Measurements from ENCODE around the gene CTXND1. TPM values are rescaled to one million over a fixed set of nuclear protein-coding genes. Genes with fewer than 3 reads are reported as not detected.

CTXND1 gene
- total RNA-seq, 4 donors from 2014 or later, result 0.07 to 0.09 TPM; not detected in 2

DNA sequence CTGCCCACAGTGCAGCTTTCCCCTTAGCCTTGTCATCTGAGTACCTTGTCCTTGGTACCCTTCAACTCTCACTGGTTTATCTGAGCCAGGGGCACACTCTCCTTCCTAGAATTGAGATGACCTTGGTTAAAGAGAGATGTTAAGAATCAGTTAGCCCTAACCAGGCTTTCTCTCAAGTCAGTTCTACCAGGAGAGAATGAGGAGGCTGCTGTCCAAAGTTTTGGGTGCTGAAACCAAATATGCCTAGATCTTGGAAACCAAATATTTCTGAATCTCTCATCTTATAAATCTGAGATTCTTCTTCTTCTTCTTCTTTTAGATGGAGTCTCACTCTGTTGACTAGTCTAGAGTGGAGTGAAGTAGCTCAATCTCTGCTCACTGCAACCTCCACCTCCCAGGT, 12.0 kb upstream of the CTXND1 start:
- no peak overlapping the region for H3K4me3 ChIP-seq
- intact Hi-C loops (cut with DNase I; ENCODE audit: low total_unique reads), result no loop called here

DNA sequence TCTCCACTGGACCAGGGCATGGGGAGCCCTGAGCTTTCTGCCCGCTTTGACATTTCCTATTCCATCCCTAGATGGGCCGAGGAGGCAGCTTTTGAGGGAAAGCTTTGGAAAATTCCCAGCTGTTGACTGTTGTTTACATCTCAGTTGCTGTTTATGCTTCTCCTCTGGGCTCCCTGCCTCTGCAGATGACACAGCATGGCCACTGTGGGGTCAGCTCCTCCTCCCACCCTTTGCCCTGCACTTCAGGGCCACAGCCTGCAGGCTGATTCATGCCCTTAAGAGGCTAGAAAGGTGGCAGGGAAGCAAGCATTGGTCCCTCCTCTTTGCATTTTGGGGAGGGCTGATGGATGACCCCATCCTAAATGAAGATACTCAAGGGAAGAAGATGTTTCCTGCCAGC, 8.5 kb upstream of the CTXND1 start:
- no peak for DNase-seq
- H3K9me3 ChIP-seq, result no peaks in the 10 kb centered on the region
- H3K4me1 ChIP-seq, result no peaks in the 10 kb centered on the region
- intact Hi-C loops (cut with DNase I; ENCODE audit: low total_unique reads), result no loop called here
- H3K36me3 ChIP-seq, result no peaks in the 10 kb centered on the region
- H3K27me3 ChIP-seq, result no peaks in the 10 kb centered on the region
- H3K4me3 ChIP-seq, result no peak overlapping the region
- H3K27ac ChIP-seq, result no peak overlapping the region
- no peak for TF ChIP-seq POLR2A (IDR thresholded peaks at IDR 0.05)
- TF ChIP-seq, protein P1, sequence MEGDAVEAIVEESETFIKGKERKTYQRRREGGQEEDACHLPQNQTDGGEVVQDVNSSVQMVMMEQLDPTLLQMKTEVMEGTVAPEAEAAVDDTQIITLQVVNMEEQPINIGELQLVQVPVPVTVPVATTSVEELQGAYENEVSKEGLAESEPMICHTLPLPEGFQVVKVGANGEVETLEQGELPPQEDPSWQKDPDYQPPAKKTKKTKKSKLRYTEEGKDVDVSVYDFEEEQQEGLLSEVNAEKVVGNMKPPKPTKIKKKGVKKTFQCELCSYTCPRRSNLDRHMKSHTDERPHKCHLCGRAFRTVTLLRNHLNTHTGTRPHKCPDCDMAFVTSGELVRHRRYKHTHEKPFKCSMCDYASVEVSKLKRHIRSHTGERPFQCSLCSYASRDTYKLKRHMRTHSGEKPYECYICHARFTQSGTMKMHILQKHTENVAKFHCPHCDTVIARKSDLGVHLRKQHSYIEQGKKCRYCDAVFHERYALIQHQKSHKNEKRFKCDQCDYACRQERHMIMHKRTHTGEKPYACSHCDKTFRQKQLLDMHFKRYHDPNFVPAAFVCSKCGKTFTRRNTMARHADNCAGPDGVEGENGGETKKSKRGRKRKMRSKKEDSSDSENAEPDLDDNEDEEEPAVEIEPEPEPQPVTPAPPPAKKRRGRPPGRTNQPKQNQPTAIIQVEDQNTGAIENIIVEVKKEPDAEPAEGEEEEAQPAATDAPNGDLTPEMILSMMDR (IDR thresholded peaks at IDR 0.05), result no peak

More for the DNA sequence above, 12.0 kb upstream of the CTXND1 start:
- Histone ChIP-seq H3K27me3 (no peaks in the 10 kb centered on the region), H3K9me3 (no peaks in the 10 kb centered on the region), H3K27ac (no peak overlapping the region), H3K36me3 (no peaks in the 10 kb centered on the region), H3K4me1 (no peaks in the 10 kb centered on the region)
- no peak for TF ChIP-seq POLR2A (IDR thresholded peaks at IDR 0.05)
- TF ChIP-seq, protein P1 (IDR thresholded peaks at IDR 0.05), result no peak
- no peak for DNase-seq

DNA sequence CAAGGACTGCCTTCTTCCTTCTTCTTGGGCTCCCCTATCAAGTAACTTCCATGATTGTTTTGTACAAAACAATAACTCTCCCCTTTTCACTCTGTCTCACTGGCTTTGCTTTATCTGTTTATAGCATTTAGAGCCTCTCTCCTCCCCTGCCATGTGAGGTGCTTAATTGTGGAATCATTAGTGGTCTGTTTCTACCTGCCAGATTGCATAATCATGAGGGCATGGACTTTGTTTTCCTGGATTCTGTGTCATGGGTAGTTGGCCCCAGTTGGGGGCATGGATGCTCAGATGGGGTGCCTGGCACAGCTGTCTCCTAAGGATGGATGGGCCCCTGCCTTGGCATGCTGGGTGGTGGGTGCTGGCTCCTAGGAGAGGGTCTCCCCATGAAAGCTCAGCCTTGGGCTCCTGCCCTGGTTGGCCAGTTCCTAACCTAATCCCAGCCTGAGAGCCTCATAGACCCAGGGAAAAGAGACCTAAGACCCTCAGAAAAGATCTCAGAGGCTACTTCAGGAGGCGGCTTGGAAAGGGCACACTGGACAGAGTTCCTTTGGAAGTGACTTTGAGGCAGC, 8.0 kb upstream of the CTXND1 start:
- H3K9me3 ChIP-seq, result no peaks in the 10 kb centered on the region
- TF ChIP-seq, protein P1 (IDR thresholded peaks at IDR 0.05), result no peak
- TF ChIP-seq POLR2A (IDR thresholded peaks at IDR 0.05), result no peak
- H3K4me1 ChIP-seq, result no peaks in the 10 kb centered on the region
- no peaks in the 10 kb centered on the region for H3K27me3 ChIP-seq
- DNase-seq, result no peak
- H3K36me3 ChIP-seq, result no peaks in the 10 kb centered on the region
- H3K4me3 ChIP-seq, result no peak overlapping the region
- intact Hi-C loops (cut with DNase I; ENCODE audit: low total_unique reads), result no loop called here
- H3K27ac ChIP-seq, result no peak overlapping the region

- no peaks in the 10 kb centered on the region for H3K36me3 ChIP-seq
- peaks cover 0 to 25% of the 10 kb centered on the region in 2 donors for H3K27me3 ChIP-seq
- TF ChIP-seq POLR2A (IDR thresholded peaks at IDR 0.05), result no peak
- TF ChIP-seq, protein P1 (IDR thresholded peaks at IDR 0.05), result no peak
- no peak for DNase-seq
- H3K4me1 ChIP-seq, result peaks cover 0 to 9% of the 10 kb centered on the region in 2 donors
- no peak overlapping the region for H3K4me3 ChIP-seq
- intact Hi-C loops (cut with DNase I; ENCODE audit: low total_unique reads), result no loop called here
- H3K27ac ChIP-seq, result no peak overlapping the region
- H3K9me3 ChIP-seq, result no peaks in the 10 kb centered on the region
Measured at GRCh38 chr15:80251428-80252120, 439 bp downstream of the CTXND1 start.

GRCh38 chr15:80250614-80251427, 1.2 kb downstream of the CTXND1 start:
- DNase-seq, result no peak
- no peak overlapping the region for H3K4me3 ChIP-seq
- H3K36me3 ChIP-seq, result no peaks in the 10 kb centered on the region
- no peaks in the 10 kb centered on the region for H3K9me3 ChIP-seq
- TF ChIP-seq, protein P1 (IDR thresholded peaks at IDR 0.05), result no peak
- TF ChIP-seq POLR2A (IDR thresholded peaks at IDR 0.05), result no peak
- H3K27me3 ChIP-seq, result peaks cover 0 to 25% of the 10 kb centered on the region in 2 donors
- no peak overlapping the region for H3K27ac ChIP-seq
- peaks cover 0 to 9% of the 10 kb centered on the region in 2 donors for H3K4me1 ChIP-seq
- intact Hi-C loops (cut with DNase I; ENCODE audit: low total_unique reads), result no loop called here

All from uterus (tissue), 4 donors.